ENCODE results near the gene MREG.

- TF ChIP-seq CTCF (IDR thresholded peaks at IDR 0.05) (no peak), POLR2A (IDR thresholded peaks at IDR 0.05) (no peak)
Measured at GRCh38 chr2:215983581-215984351, 29.6 kb downstream of the MREG start.

All from lower leg skin (tissue), 3 donors.